GM21723 (cell line): ENCODE measurements around the gene TTC39B.

Experiments used
- ATAC-seq: cut with Tn5 transposase; IDR thresholded peaks from one replicate; pipeline ENCODE4 v1.9.1; 2021; ENCODE audit warnings: mild to moderate bottlenecking, moderate library complexity; ENCODE audit not compliant: unreplicated experiment

The TTC39B gene

GRCh38 chr9:15231788-15232635, 75.0 kb downstream of the TTC39B start:
- peak; percentile 72 for ATAC-seq

GRCh38 chr9:15229409-15229808, 77.6 kb downstream of the TTC39B start:
- no peak for ATAC-seq

GRCh38 chr9:15227491-15227890, 79.5 kb downstream of the TTC39B start:
- no peak for ATAC-seq

- ATAC-seq = no peak
Observed at GRCh38 chr9:15225564-15226126, 81.4 kb downstream of the TTC39B start.

GRCh38 chr9:15222313-15222712, 84.7 kb downstream of the TTC39B start:
- ATAC-seq = no peak

- ATAC-seq = no peak
Observed at GRCh38 chr9:15221746-15222145, 85.3 kb downstream of the TTC39B start.

- no peak for ATAC-seq
Observed at GRCh38 chr9:15220658-15221318, 86.2 kb downstream of the TTC39B start.

GRCh38 chr9:15219546-15219945, 87.5 kb downstream of the TTC39B start:
- no peak for ATAC-seq

GRCh38 chr9:15218994-15219393, 88.0 kb downstream of the TTC39B start:
- ATAC-seq = no peak

GRCh38 chr9:15213249-15213648, 93.8 kb downstream of the TTC39B start:
- ATAC-seq = no peak

- ATAC-seq = peak; percentile 31
Observed at GRCh38 chr9:15211815-15212495, 95.1 kb downstream of the TTC39B start.

- ATAC-seq = peak; percentile 88
Observed at GRCh38 chr9:15211160-15211814, 95.7 kb downstream of the TTC39B start.

- no peak for ATAC-seq
Observed at GRCh38 chr9:15206903-15207696, 99.9 kb downstream of the TTC39B start.

- no peak for ATAC-seq
Observed at GRCh38 chr9:15205632-15206420, 101.2 kb downstream of the TTC39B start.

- ATAC-seq = no peak
Observed at GRCh38 chr9:15203581-15203980, 103.4 kb downstream of the TTC39B start.

GRCh38 chr9:15200111-15200510, 106.9 kb downstream of the TTC39B start:
- no peak for ATAC-seq

- no peak for ATAC-seq
Observed at GRCh38 chr9:15192856-15193255, 114.2 kb downstream of the TTC39B start.

- ATAC-seq = no peak
Observed at GRCh38 chr9:15191378-15191777, 115.6 kb downstream of the TTC39B start.

- ATAC-seq = no peak
Observed at GRCh38 chr9:15189481-15189880, 117.5 kb downstream of the TTC39B start.
